ENCODE results near the gene PPP1R16B.

The PPP1R16B gene

GRCh38 chr20:38805502-38805957, at the start of gene PPP1R16B:
Gene PPP1R16B (plus strand): TSS chr20:38805697. CDS start chr20:38835926, 30,229 bp downstream.
- DNase-seq (ENCODE audit: low spot score): peak; percentile 42

- DNase-seq (ENCODE audit: low spot score): no peak
Measured at GRCh38 chr20:38757145-38757775, 48.2 kb upstream of the PPP1R16B start.

GRCh38 chr20:38759106-38759505, 46.4 kb upstream of the PPP1R16B start:
- no peak for DNase-seq (ENCODE audit: low spot score)

- no peak for DNase-seq (ENCODE audit: low spot score)
Measured at GRCh38 chr20:38760978-38761377, 44.5 kb upstream of the PPP1R16B start.

GRCh38 chr20:38762174-38762573, 43.3 kb upstream of the PPP1R16B start:
- no peak for DNase-seq (ENCODE audit: low spot score)

GRCh38 chr20:38763616-38764015, 41.9 kb upstream of the PPP1R16B start:
- no peak for DNase-seq (ENCODE audit: low spot score)

- no peak for DNase-seq (ENCODE audit: low spot score)
Measured at GRCh38 chr20:38764567-38765318, 40.8 kb upstream of the PPP1R16B start.

- DNase-seq (ENCODE audit: low spot score): no peak
Measured at GRCh38 chr20:38766071-38766470, 39.4 kb upstream of the PPP1R16B start.

- DNase-seq (ENCODE audit: low spot score): no peak
Measured at GRCh38 chr20:38769376-38770295, 35.9 kb upstream of the PPP1R16B start.

GRCh38 chr20:38770546-38770945, 35.0 kb upstream of the PPP1R16B start:
- no peak for DNase-seq (ENCODE audit: low spot score)

GRCh38 chr20:38770970-38771369, 34.5 kb upstream of the PPP1R16B start:
- no peak for DNase-seq (ENCODE audit: low spot score)

GRCh38 chr20:38771621-38772020, 33.9 kb upstream of the PPP1R16B start:
- no peak for DNase-seq (ENCODE audit: low spot score)

- DNase-seq (ENCODE audit: low spot score): no peak
Measured at GRCh38 chr20:38774167-38774566, 31.3 kb upstream of the PPP1R16B start.

- no peak for DNase-seq (ENCODE audit: low spot score)
Measured at GRCh38 chr20:38776363-38776762, 29.1 kb upstream of the PPP1R16B start.

GRCh38 chr20:38779247-38780097, 26.0 kb upstream of the PPP1R16B start:
- DNase-seq (ENCODE audit: low spot score): no peak

- DNase-seq (ENCODE audit: low spot score): no peak
Measured at GRCh38 chr20:38782275-38782674, 23.2 kb upstream of the PPP1R16B start.

GRCh38 chr20:38787870-38788269, 17.6 kb upstream of the PPP1R16B start:
- DNase-seq (ENCODE audit: low spot score): no peak

GRCh38 chr20:38789503-38790199, 15.8 kb upstream of the PPP1R16B start:
- no peak for DNase-seq (ENCODE audit: low spot score)

- DNase-seq (ENCODE audit: low spot score): peak; percentile 42
Measured at GRCh38 chr20:38790200-38791053, 15.1 kb upstream of the PPP1R16B start.

GRCh38 chr20:38791291-38791690, 14.2 kb upstream of the PPP1R16B start:
- no peak for DNase-seq (ENCODE audit: low spot score)

Data from cerebellar cortex (tissue), 1 donor.